HCT116 (cell line): ENCODE measurements around the gene DRG2. TPM values are rescaled to one million over a fixed set of nuclear protein-coding genes. Genes with fewer than 3 reads are reported as not detected.

Experiments
- ATAC-seq: fragments of 200-7000 bp; cut with Tn5 transposase; 2 replicates; pipeline ENCODE4 v1.9.1; 2020; ENCODE audit warnings: mild to moderate bottlenecking, moderate library complexity
- BruUV-seq: library from RNA; stranded (reverse); fragments of 400-500 nt; replicated peaks from 2 replicates; lab custom pipeline; 2021; lab: Mats Ljungman, UMichigan
- CTCF ChIA-PET: fragments of 300-600 bp; sonication (Branson Sonifier 250); formaldehyde crosslinking; loops from one replicate; lab custom pipeline; 2021; ENCODE audit warnings: antibody characterized with exemption; lab: Charles Lee
- POLR2A ChIA-PET: fragments of 300-600, 350-600 bp; sonication (Branson Sonifier 250); formaldehyde crosslinking; loops from one replicate; lab custom pipeline; 2021; ENCODE audit warnings: antibody characterized with exemption; lab: Charles Lee
- RAD21 ChIA-PET, 2 experiments: fragments of 300-600 bp; sonication (Branson Sonifier 250); formaldehyde crosslinking; loops; one replicate each; lab custom pipeline; 2023; ENCODE audit warnings: low total read pairs in 2 of 2; ENCODE audit not compliant: uncharacterized antibody in 2 of 2, unreplicated experiment in 2 of 2, low non-redundant PET in 1 of 2; lab: Charles Lee
- DNase-seq: peaks from one replicate; pipeline ENCODE4 v3.0.0-alpha.2; 2010; ENCODE audit warnings: low read depth, low spot score
- H2AFZ ChIP-seq: fragments of 200-600 bp; shearing (Covaris generic), sonication (generic); 2 replicates; pipeline ENCODE4 v1.6.1; 2017; ENCODE audit warnings: low read depth, mixed run types, mixed read lengths, antibody characterized with exemption, low read length; ENCODE audit not compliant: poor library complexity, severe bottlenecking
- H3K27ac ChIP-seq: 2 replicates; pipeline ENCODE4 v1.5.1; 2012; ENCODE audit warnings: low read depth, low read length
- H3K27me3 ChIP-seq: fragments of 200-600 bp; sonication (generic); 2 replicates; pipeline ENCODE4 v1.6.1; 2016; ENCODE audit warnings: mixed run types, low read length, mixed read lengths; ENCODE audit not compliant: insufficient read depth
- H3K36me3 ChIP-seq, 2 experiments: fragments of 200-500 bp in 1 of 2; fragments of 200-600 bp in 1 of 2; sonication (Bioruptor generic) in 1 of 2; sonication (generic) in 1 of 2; 2 replicates each; pipeline versions ENCODE4 v1.5.1 to v1.6.1; 2014 to 2016; ENCODE audit warnings: low read length in 2 of 2, inconsistent platforms in 1 of 2, mixed read lengths in 1 of 2, mixed run types in 1 of 2; ENCODE audit not compliant: insufficient read depth in 2 of 2, control insufficient read depth in 1 of 2
- H3K4me1 ChIP-seq, 2 experiments: fragments of 200-600 bp in 1 of 2; sonication (generic) in 1 of 2; 2 replicates each; pipeline versions ENCODE4 v1.5.1 to v1.6.1; 2012 to 2017; ENCODE audit warnings: low read length in 2 of 2, inconsistent platforms in 1 of 2, mild to moderate bottlenecking in 1 of 2, mixed read lengths in 1 of 2, mixed run types in 1 of 2, moderate library complexity in 1 of 2; ENCODE audit not compliant: insufficient read depth in 2 of 2, control insufficient read depth in 1 of 2
- H3K4me2 ChIP-seq: fragments of 200-600 bp; sonication (generic); 2 replicates; pipeline ENCODE4 v1.6.1; 2017; ENCODE audit warnings: mixed run types, low read length, mixed read lengths
- H3K4me3 ChIP-seq, 2 experiments: fragments of 200-600 bp in 1 of 2; sonication (generic) in 1 of 2; replicated peaks in 1 of 2; 2 replicates each; pipeline ENCODE4 v1.5.1; 2011 to 2016; ENCODE audit warnings: low read length in 2 of 2, control low read depth in 1 of 2, low read depth in 1 of 2, mild to moderate bottlenecking in 1 of 2, mixed read lengths in 1 of 2, mixed run types in 1 of 2
- H3K79me2 ChIP-seq: fragments of 200-600 bp; sonication (generic); 2 replicates; pipeline ENCODE4 v1.6.1; 2017; ENCODE audit warnings: mild to moderate bottlenecking, mixed run types, low read length, moderate library complexity, mixed read lengths; ENCODE audit not compliant: insufficient read depth
- H3K9ac ChIP-seq: fragments of 200-600 bp; sonication (generic); 2 replicates; pipeline ENCODE4 v1.6.1; 2016; ENCODE audit warnings: low read length, mixed read lengths
- H3K9me2 ChIP-seq: fragments of 200-600 bp; sonication (generic), shearing (Covaris generic); 2 replicates; pipeline ENCODE4 v1.6.1; 2017; ENCODE audit warnings: mixed run types, mild to moderate bottlenecking, moderate library complexity; ENCODE audit not compliant: insufficient read depth
- H3K9me3 ChIP-seq, 2 experiments: fragments of 200-500 bp in 1 of 2; fragments of 200-600 bp in 1 of 2; sonication (Bioruptor generic) in 1 of 2; sonication (generic) in 1 of 2; 2 replicates each; pipeline ENCODE4 v1.6.1; 2014 to 2017; ENCODE audit warnings: low read length in 2 of 2, mixed read lengths in 2 of 2, inconsistent platforms in 1 of 2, low read depth in 1 of 2, mild to moderate bottlenecking in 1 of 2, mixed run types in 1 of 2, moderate library complexity in 1 of 2; ENCODE audit not compliant: control insufficient read depth in 1 of 2, insufficient read depth in 1 of 2
- H4K20me1 ChIP-seq: fragments of 200-600 bp; sonication (generic), shearing (Covaris generic); 2 replicates; pipeline ENCODE4 v1.6.1; 2017; ENCODE audit warnings: mixed run types, mild to moderate bottlenecking, moderate library complexity; ENCODE audit not compliant: insufficient read depth
- CBX3 ChIP-seq: IDR thresholded peaks from 2 replicates; pipeline ENCODE4 v1.6.1; 2012; ENCODE audit warnings: low read depth
- CEBPB ChIP-seq: IDR thresholded peaks from 2 replicates; pipeline ENCODE4 v1.6.1; 2012; ENCODE audit warnings: low read depth
- CTCF ChIP-seq, 3 experiments: fragments of 200-600 bp in 1 of 3; sonication (generic) in 1 of 3; IDR thresholded peaks in 2 of 3; conservative IDR thresholded peaks in 1 of 3; 2 replicates each; pipeline ENCODE4 v1.5.1; 2012 to 2017; ENCODE audit warnings: low read depth in 2 of 3, low read length in 2 of 3, antibody characterized with exemption in 1 of 3, borderline replicate concordance in 1 of 3, control low read depth in 1 of 3, mild to moderate bottlenecking in 1 of 3, mixed read lengths in 1 of 3, mixed run types in 1 of 3, moderate library complexity in 1 of 3; ENCODE audit not compliant: insufficient read depth in 1 of 3
- EGR1 ChIP-seq: IDR thresholded peaks from 2 replicates; pipeline ENCODE4 v1.6.1; 2012; ENCODE audit warnings: low read depth
- EZH2 ChIP-seq: fragments of 200-600 bp; sonication (generic); IDR thresholded peaks from 2 replicates; pipeline ENCODE4 v1.6.1; 2017; ENCODE audit warnings: antibody characterized with exemption, mixed run types
- EZH2phosphoT487 ChIP-seq: fragments of 200-600 bp; IDR thresholded peaks from 2 replicates; pipeline ENCODE4 v1.6.1; 2018; ENCODE audit warnings: antibody characterized with exemption, borderline replicate concordance
- FOSL1 ChIP-seq: IDR thresholded peaks from 2 replicates; pipeline ENCODE4 v1.6.1; 2012; ENCODE audit warnings: low read depth
- MAX ChIP-seq: IDR thresholded peaks from 2 replicates; pipeline ENCODE4 v1.6.1; 2012
- POLR2A ChIP-seq: IDR thresholded peaks from 2 replicates; pipeline ENCODE4 v1.7.0; 2011; ENCODE audit warnings: borderline replicate concordance; ENCODE audit not compliant: insufficient read depth, insufficient read length; ENCODE audit errors: extremely low read depth
- POLR2AphosphoS5 ChIP-seq: IDR thresholded peaks from 2 replicates; pipeline ENCODE4 v1.6.1; 2011; ENCODE audit warnings: mild to moderate bottlenecking, low read depth, low read length, moderate library complexity
- RAD21 ChIP-seq: IDR thresholded peaks from 2 replicates; pipeline ENCODE4 v1.6.1; 2012; ENCODE audit warnings: low read depth, mild to moderate bottlenecking
- REST ChIP-seq: IDR thresholded peaks from 2 replicates; pipeline ENCODE4 v1.6.1; 2012; ENCODE audit warnings: low read depth
- SIN3A ChIP-seq: IDR thresholded peaks from 2 replicates; pipeline ENCODE4 v1.6.1; 2012; ENCODE audit warnings: low read depth
- SRF ChIP-seq: IDR thresholded peaks from 2 replicates; pipeline ENCODE4 v1.6.1; 2012; ENCODE audit warnings: low read depth
- YY1 ChIP-seq: IDR thresholded peaks from 2 replicates; pipeline ENCODE4 v1.6.1; 2011; ENCODE audit warnings: low read length, low read depth, moderate library complexity, mild to moderate bottlenecking; ENCODE audit not compliant: insufficient replicate concordance; ENCODE audit errors: extremely low read depth
- ZBTB33 ChIP-seq: IDR thresholded peaks from 2 replicates; pipeline ENCODE4 v1.6.1; 2011; ENCODE audit warnings: mild to moderate bottlenecking, low read length, moderate library complexity; ENCODE audit not compliant: insufficient replicate concordance; ENCODE audit errors: extremely low read depth
- ZFX ChIP-seq: fragments of 450-650 bp; IDR thresholded peaks from 2 replicates; pipeline ENCODE4 v1.6.1; 2017
- ZNF274 ChIP-seq: fragments of 200-500 bp; sonication (Bioruptor generic); IDR thresholded peaks from 2 replicates; pipeline ENCODE4 v1.6.1; 2014; ENCODE audit warnings: mild to moderate bottlenecking, low read depth, low read length, inconsistent platforms
- intact Hi-C: fragments of 100-400 bp; cut with micrococcal nuclease; formaldehyde crosslinking; loops from 2 replicates; pipeline ENCODE4 v1.10.0; 2022
- total RNA-seq: library from RNA; stranded (reverse); gene quantifications from one replicate; pipeline ENCODE4 v1.2.1, GENCODE V29; 2021; ENCODE audit not compliant: unreplicated experiment

DRG2 gene
- total RNA-seq, 1 experiment from 2014 or later: 41.0 TPM

GRCh38 chr17:18132711-18133110 lies 45.0 kb downstream of the DRG2 start:
- RAD21 ChIA-PET: no interaction called here
- H3K36me3 ChIP-seq: no peaks in the 10 kb centered on the region
- POLR2A ChIA-PET: no interaction called here
- H3K9ac ChIP-seq: no peak overlapping the region
- no peak overlapping the region for H3K4me2 ChIP-seq
- H3K79me2 ChIP-seq: no peaks in the 10 kb centered on the region
- TF ChIP-seq YY1 (no peak), MAX (no peak), RAD21 (no peak), POLR2A (no peak), EZH2 (no peak), ZFX (no peak), POLR2AphosphoS5 (no peak), EGR1 (no peak), SRF (no peak), CEBPB (no peak), SIN3A (no peak), CTCF (IDR thresholded peaks at IDR 0.05 in 2 of 3, conservative IDR thresholded peaks at IDR 0.05 in 1 of 3; ENCODE audit: borderline replicate concordance in 1 of 3, insufficient read depth in 1 of 3, low read depth in 2 of 3, low read length in 2 of 3) (no peak), EZH2phosphoT487 (no peak), ZBTB33 (no peak), CBX3 (no peak), FOSL1 (no peak), ZNF274 (no peak), REST (no peak)
- TF ChIP-seq, all 23 proteins: peak for 0
- intact Hi-C loops: no loop called here
- no peaks in the 10 kb centered on the region for H3K9me2 ChIP-seq
- DNase-seq (no peak), ATAC-seq (no peak)
- no peaks in the 10 kb centered on the region for H3K9me3 ChIP-seq
- H3K4me1 ChIP-seq: no peaks in the 10 kb centered on the region
- H2AFZ ChIP-seq: no peak overlapping the region
- no peaks in the 10 kb centered on the region for H3K27me3 ChIP-seq
- BruUV-seq: no TSS peak
- CTCF ChIA-PET: no interaction called here
- no peaks in the 10 kb centered on the region for H4K20me1 ChIP-seq
- no peak overlapping the region for H3K27ac ChIP-seq
- no peak overlapping the region for H3K4me3 ChIP-seq
